ENCODE results near the gene MPG. TPM values are rescaled to one million over a fixed set of nuclear protein-coding genes. Genes with fewer than 3 reads are reported as not detected.
A peak's percentile ranks its signal among the peaks of the same experiment; 100 is the strongest.

Gene MPG
- total RNA-seq, 1 experiment from 2014 or later = 258 TPM

- H3K4me3 ChIP-seq = no peak overlapping the region
- H3K36me3 ChIP-seq = peaks cover 3% of the 10 kb centered on the region
- H3K9me3 ChIP-seq = no peaks in the 10 kb centered on the region
- no peak for DNase-seq
- no peaks in the 10 kb centered on the region for H3K27me3 ChIP-seq
These were observed 3.8 kb upstream of the MPG start for GRCh38 chr16:74051-74746.

- Histone ChIP-seq H3K27me3 (no peaks in the 10 kb centered on the region), H3K4me3 (no peak overlapping the region), H3K36me3 (peaks cover 9% of the 10 kb centered on the region), H3K9me3 (no peaks in the 10 kb centered on the region)
- DNase-seq = no peak
These were observed 3.2 kb upstream of the MPG start for GRCh38 chr16:74747-75334.

GRCh38 chr16:75580-76501 lies 2.2 kb upstream of the MPG start:
- Histone ChIP-seq H3K36me3 (peaks cover 19% of the 10 kb centered on the region), H3K27me3 (no peaks in the 10 kb centered on the region), H3K4me3 (no peak overlapping the region), H3K9me3 (no peaks in the 10 kb centered on the region)
- DNase-seq = peak; percentile 91

GRCh38 chr16:76535-77272 lies 1.3 kb upstream of the MPG start:
- H3K27me3 ChIP-seq = no peaks in the 10 kb centered on the region
- H3K9me3 ChIP-seq = no peaks in the 10 kb centered on the region
- peak overlapping the region; percentile 63 for H3K4me3 ChIP-seq
- peak; percentile 99 for DNase-seq
- peaks cover 24% of the 10 kb centered on the region for H3K36me3 ChIP-seq

- H3K9me3 ChIP-seq = no peaks in the 10 kb centered on the region
- peak overlapping the region; percentile 63 for H3K4me3 ChIP-seq
- DNase-seq = peak; percentile 69
- H3K27me3 ChIP-seq = no peaks in the 10 kb centered on the region
- H3K36me3 ChIP-seq = peaks cover 26% of the 10 kb centered on the region
These were observed 685 bp upstream of the MPG start for GRCh38 chr16:77273-77806.

- H3K9me3 ChIP-seq = no peaks in the 10 kb centered on the region
- H3K27me3 ChIP-seq = no peaks in the 10 kb centered on the region
- peak; percentile 70 for DNase-seq
- peaks cover 38% of the 10 kb centered on the region for H3K36me3 ChIP-seq
- peak overlapping the region; percentile 63 for H3K4me3 ChIP-seq
These were observed 572 bp downstream of the MPG start for GRCh38 chr16:78444-79150.

- DNase-seq = no peak
- Histone ChIP-seq H3K27me3 (no peaks in the 10 kb centered on the region), H3K9me3 (no peaks in the 10 kb centered on the region), H3K4me3 (peak overlapping the region; percentile 63), H3K36me3 (peaks cover 46% of the 10 kb centered on the region)
These were observed 1.4 kb downstream of the MPG start for GRCh38 chr16:79151-80054.

GRCh38 chr16:83060-83603 lies 5.1 kb downstream of the MPG start:
- H3K36me3 ChIP-seq = peaks cover 73% of the 10 kb centered on the region
- H3K9me3 ChIP-seq = no peaks in the 10 kb centered on the region
- H3K4me3 ChIP-seq = no peak overlapping the region
- DNase-seq = no peak
- H3K27me3 ChIP-seq = no peaks in the 10 kb centered on the region

GRCh38 chr16:83781-84615 lies 6.0 kb downstream of the MPG start:
- no peaks in the 10 kb centered on the region for H3K9me3 ChIP-seq
- no peaks in the 10 kb centered on the region for H3K27me3 ChIP-seq
- no peak overlapping the region for H3K4me3 ChIP-seq
- H3K36me3 ChIP-seq = peaks cover 77% of the 10 kb centered on the region
- DNase-seq = peak; percentile 89

GRCh38 chr16:84718-85406 lies 6.8 kb downstream of the MPG start:
- Histone ChIP-seq H3K9me3 (no peaks in the 10 kb centered on the region), H3K27me3 (no peaks in the 10 kb centered on the region), H3K4me3 (no peak overlapping the region), H3K36me3 (peaks cover 78% of the 10 kb centered on the region)
- DNase-seq = peak; percentile 99

- no peaks in the 10 kb centered on the region for H3K9me3 ChIP-seq
- no peak for DNase-seq
- no peak overlapping the region for H3K4me3 ChIP-seq
- H3K36me3 ChIP-seq = peaks cover 77% of the 10 kb centered on the region
- H3K27me3 ChIP-seq = no peaks in the 10 kb centered on the region
These were observed 7.4 kb downstream of the MPG start for GRCh38 chr16:85407-85782.

GRCh38 chr16:85865-86264 lies 7.8 kb downstream of the MPG start:
- Histone ChIP-seq H3K36me3 (peaks cover 77% of the 10 kb centered on the region), H3K9me3 (no peaks in the 10 kb centered on the region), H3K27me3 (no peaks in the 10 kb centered on the region), H3K4me3 (no peak overlapping the region)
- DNase-seq = no peak

GRCh38 chr16:86483-86952 lies 8.5 kb downstream of the MPG start:
- Histone ChIP-seq H3K9me3 (no peaks in the 10 kb centered on the region), H3K4me3 (no peak overlapping the region), H3K27me3 (no peaks in the 10 kb centered on the region), H3K36me3 (peaks cover 77% of the 10 kb centered on the region)
- DNase-seq = no peak

GRCh38 chr16:88613-89012 lies 10.6 kb downstream of the MPG start:
- Histone ChIP-seq H3K36me3 (peaks cover 78% of the 10 kb centered on the region), H3K27me3 (no peaks in the 10 kb centered on the region), H3K4me3 (no peak overlapping the region), H3K9me3 (no peaks in the 10 kb centered on the region)
- no peak for DNase-seq

All from MG63 (cell line).